HG03095 (cell line): Measurements from ENCODE around the gene ALKBH6.

Source experiments
- ATAC-seq: cut with Tn5 transposase; IDR thresholded peaks from one replicate; pipeline ENCODE4 v1.9.1; 2021; ENCODE audit warnings: moderate library complexity; ENCODE audit not compliant: unreplicated experiment

ALKBH6 gene

GRCh38 chr19:36030264-36031148 lies 16.5 kb upstream of the ALKBH6 start:
- no peak for ATAC-seq

GRCh38 chr19:36028313-36029041 lies 14.5 kb upstream of the ALKBH6 start:
- ATAC-seq, result no peak

- ATAC-seq, result no peak
Measured at GRCh38 chr19:36027696-36028095, 13.7 kb upstream of the ALKBH6 start.

- no peak for ATAC-seq
Measured at GRCh38 chr19:36026091-36026876, 12.3 kb upstream of the ALKBH6 start.

- ATAC-seq, result no peak
Measured at GRCh38 chr19:36025541-36025940, 11.5 kb upstream of the ALKBH6 start.

- ATAC-seq, result no peak
Measured at GRCh38 chr19:36023432-36023831, 9.4 kb upstream of the ALKBH6 start.

GRCh38 chr19:36019061-36019670 lies 5.2 kb upstream of the ALKBH6 start:
- ATAC-seq, result no peak

- no peak for ATAC-seq
Measured at GRCh38 chr19:36013280-36014011, 567 bp downstream of the ALKBH6 start.

- no peak for ATAC-seq
Measured at GRCh38 chr19:36010402-36010801, 3.6 kb downstream of the ALKBH6 start.

GRCh38 chr19:36009633-36010379 lies 4.2 kb downstream of the ALKBH6 start:
- ATAC-seq, result no peak

- ATAC-seq, result no peak
Measured at GRCh38 chr19:36009220-36009619, 4.8 kb downstream of the ALKBH6 start.

GRCh38 chr19:36008336-36008978 lies 5.6 kb downstream of the ALKBH6 start, which contains the start of gene SYNE4:
Gene SYNE4 (minus strand): TSS chr19:36008813. CDS start chr19:36008681, 132 bp downstream.
- ATAC-seq, result no peak

- ATAC-seq, result no peak
Measured at GRCh38 chr19:36006955-36007354, 7.1 kb downstream of the ALKBH6 start.

- no peak for ATAC-seq
Measured at GRCh38 chr19:36003284-36003683, 10.7 kb downstream of the ALKBH6 start.

- ATAC-seq, result no peak
Measured at GRCh38 chr19:36001605-36002004, 12.4 kb downstream of the ALKBH6 start.

- no peak for ATAC-seq
Measured at GRCh38 chr19:35996777-35997176, 17.2 kb downstream of the ALKBH6 start.

GRCh38 chr19:35995048-35995993 lies 18.7 kb downstream of the ALKBH6 start, which contains the start of gene SDHAF1:
Gene SDHAF1 (plus strand): TSS chr19:35995188. CDS start chr19:35995275, 87 bp downstream.
- ATAC-seq, result peak; percentile 78
